HepG2 (cell line): ENCODE results near the gene SPDL1. TPM values are rescaled to one million over a fixed set of nuclear protein-coding genes. Genes with fewer than 3 reads are reported as not detected.

Experiments
- ATAC-seq: fragments of 200-7000 bp; cut with Tn5 transposase; 3 replicates; pipeline ENCODE4 v1.9.1; 2020; ENCODE audit warnings: mild to moderate bottlenecking, moderate library complexity
- BruUV-seq: library from RNA; stranded (reverse); fragments of 400-500 nt; replicated peaks from 2 replicates; lab custom pipeline; 2021; lab: Mats Ljungman, UMichigan
- CTCF ChIA-PET: fragments of 300-600 bp; formaldehyde crosslinking; extraction: SDS; loops from one replicate; lab custom pipeline; 2021; ENCODE audit warnings: low total read pairs, inconsistent platforms, low intra/inter-chr PET ratio; lab: Yijun Ruan, JAX
- POLR2A ChIA-PET: fragments of 350-600 bp; sonication (Branson Sonifier 250); formaldehyde crosslinking; loops from one replicate; lab custom pipeline; 2020; ENCODE audit warnings: antibody characterized with exemption, inconsistent platforms; lab: Yijun Ruan, JAX
- DNase-seq: peaks from one replicate; pipeline ENCODE4 v3.0.0-alpha.2; 2015; ENCODE audit warnings: low spot score
- FAIRE-seq: peaks from 3 replicates; lab custom pipeline; 2011; peaks lifted over from hg19 to GRCh38; lab: Jason Lieb, UNC
- H2AFZ ChIP-seq: one replicate; pipeline ENCODE4 v1.6.1; 2011; ENCODE audit warnings: low read length, inconsistent platforms
- H3K27ac ChIP-seq: fragments of 300-600 bp; 3 replicates; pipeline ENCODE4 v1.8.0; 2011; ENCODE audit warnings: mixed run types, mild to moderate bottlenecking, mixed read lengths, low read length, inconsistent platforms; ENCODE audit not compliant: insufficient read depth; ENCODE audit errors: extremely low read length
- H3K27me3 ChIP-seq, 2 experiments: fragments of 200-600 bp in 1 of 2; 2 replicates in 1 of 2; 3 replicates in 1 of 2; pipeline versions ENCODE4 v1.6.0 to v1.8.0; 2011; ENCODE audit warnings: low read length in 2 of 2, mild to moderate bottlenecking in 2 of 2, moderate library complexity in 2 of 2, inconsistent platforms in 1 of 2; ENCODE audit not compliant: insufficient read depth in 2 of 2, control insufficient read depth in 1 of 2
- H3K36me3 ChIP-seq, 2 experiments: fragments of 200-600 bp in 1 of 2; replicated peaks in 1 of 2; 2 replicates in 1 of 2; 3 replicates in 1 of 2; pipeline versions ENCODE4 v1.5.1 to v1.8.0; 2011; ENCODE audit warnings: low read length in 2 of 2, inconsistent platforms in 1 of 2; ENCODE audit not compliant: insufficient read depth in 2 of 2, control insufficient read depth in 1 of 2
- H3K4me1 ChIP-seq: 2 replicates; pipeline ENCODE4 v1.5.1; 2012; ENCODE audit warnings: low read length, inconsistent platforms; ENCODE audit not compliant: insufficient read depth
- H3K4me2 ChIP-seq: 2 replicates; pipeline ENCODE4 v1.6.0; 2011; ENCODE audit warnings: low read depth, low read length, inconsistent platforms
- H3K4me3 ChIP-seq, 3 experiments: fragments of 200-600 bp in 1 of 3; sonication (generic), shearing (Covaris generic) in 1 of 3; replicated peaks in 1 of 3; 2 replicates each; pipeline ENCODE4 v1.5.1; 2011 to 2016; ENCODE audit warnings: low read length in 3 of 3, inconsistent platforms in 2 of 3, low read depth in 2 of 3, mild to moderate bottlenecking in 2 of 3, control low read depth in 1 of 3, mixed read lengths in 1 of 3; ENCODE audit not compliant: insufficient read depth in 1 of 3
- H3K79me2 ChIP-seq: one replicate; pipeline ENCODE4 v1.6.1; 2011; ENCODE audit warnings: low read length, inconsistent platforms; ENCODE audit not compliant: insufficient read depth
- H3K9ac ChIP-seq: 2 replicates; pipeline ENCODE4 v1.6.0; 2011; ENCODE audit warnings: mild to moderate bottlenecking, low read depth, low read length, inconsistent platforms; ENCODE audit not compliant: insufficient read depth
- H3K9me3 ChIP-seq: 2 replicates; pipeline ENCODE4 v1.5.1; 2012; ENCODE audit warnings: mild to moderate bottlenecking, low read length
- H4K20me1 ChIP-seq: 2 replicates; pipeline ENCODE4 v1.6.0; 2011; ENCODE audit warnings: inconsistent platforms, mild to moderate bottlenecking, low read length, moderate library complexity; ENCODE audit not compliant: insufficient read depth
- CHCHD3 ChIP-seq: sonication (generic); formaldehyde crosslinking; IDR thresholded peaks from 2 replicates; pipeline ENCODE4 v1.8.0; 2022; ENCODE audit warnings: mild to moderate bottlenecking, missing genetic modification reagents, moderate library complexity
- KLF15 ChIP-seq: sonication (generic); formaldehyde crosslinking; IDR thresholded peaks from 2 replicates; pipeline ENCODE4 v1.8.1; 2023; ENCODE audit warnings: borderline replicate concordance, mild to moderate bottlenecking, inconsistent platforms, missing genetic modification reagents, mixed read lengths
- LCORL ChIP-seq, 2 experiments: fragments of 450-650 bp in 1 of 2; sonication (generic) in 1 of 2; formaldehyde crosslinking in 1 of 2; IDR thresholded peaks; 2 replicates each; pipeline versions ENCODE4 v1.5.0 to v1.6.1; 2017 to 2020; ENCODE audit warnings: antibody characterized with exemption in 1 of 2, missing genetic modification reagents in 1 of 2
- MEF2D ChIP-seq: sonication (generic); formaldehyde crosslinking; IDR thresholded peaks from 2 replicates; pipeline ENCODE4 v1.5.1; 2020; ENCODE audit warnings: mild to moderate bottlenecking, missing genetic modification reagents
- RBAK ChIP-seq: sonication (generic); formaldehyde crosslinking; IDR thresholded peaks from 2 replicates; pipeline ENCODE4 v1.5.1; 2020; ENCODE audit warnings: mild to moderate bottlenecking, missing genetic modification reagents
- REL ChIP-seq: sonication (generic); formaldehyde crosslinking; conservative IDR thresholded peaks from 2 replicates; pipeline ENCODE4 v1.8.0; 2022; ENCODE audit warnings: mild to moderate bottlenecking, missing genetic modification reagents, moderate library complexity
- SOX6 ChIP-seq, 2 experiments: fragments of 450-650 bp in 1 of 2; sonication (generic) in 1 of 2; formaldehyde crosslinking in 1 of 2; IDR thresholded peaks; 2 replicates each; pipeline versions ENCODE4 v1.4.0 to v1.6.1; 2017 to 2020; ENCODE audit warnings: antibody characterized with exemption in 1 of 2, mild to moderate bottlenecking in 1 of 2, missing genetic modification reagents in 1 of 2
- WGBS: methylation state at CpG from one replicate; pipeline ENCODE4 v1.1.6; 2017; ENCODE audit warnings: low lambda C conversion rate; 5-methylcytosine and 5-hydroxymethylcytosine counted together
- in situ Hi-C: cut with HindIII; loops from 2 replicates; pipeline ENCODE4 v1.10.0; 2017; ENCODE audit warnings: low pct_unique_long_range_greater_than_20kb; ENCODE audit not compliant: extremely low pct_ligation_motif_present
- intact Hi-C: fragments of 100-400 bp; cut with micrococcal nuclease; formaldehyde crosslinking; loops from one replicate; pipeline ENCODE4 v1.10.0; 2022; ENCODE audit not compliant: unreplicated experiment
- polyA plus RNA-seq, 8 experiments: library from polyadenylated mRNA; depleted of rRNA in 3 of 8; stranded (reverse) in 7 of 8; unstranded in 1 of 8; fragments of >200 nt; fragmentation: Illumina TruSeq in 4 of 8; extraction: Trizol in 4 of 8; gene quantifications; 2 replicates each; pipeline versions ENCODE4 v1.2.1 to v1.2.3, GENCODE V29; 2011 to 2016; ENCODE audit warnings: low read depth in 4 of 8, missing spikeins in 1 of 8, mixed read lengths in 1 of 8; ENCODE audit not compliant: insufficient read depth in 1 of 8
- total RNA-seq, 5 experiments: library from RNA; depleted of rRNA; stranded (reverse); fragments of >200 nt; fragmentation: Illumina TruSeq; extraction: Trizol; gene quantifications; 2 replicates each; pipeline ENCODE4 v1.2.3, GENCODE V29; 2016; ENCODE audit warnings: low read depth in 1 of 5

Gene SPDL1
- total and polyA plus RNA-seq, 2 of the 13 experiments (the other 11 are each of a cell fraction or from before 2014, with no cell fraction given) = 10.9 to 36.6 TPM

DNA sequence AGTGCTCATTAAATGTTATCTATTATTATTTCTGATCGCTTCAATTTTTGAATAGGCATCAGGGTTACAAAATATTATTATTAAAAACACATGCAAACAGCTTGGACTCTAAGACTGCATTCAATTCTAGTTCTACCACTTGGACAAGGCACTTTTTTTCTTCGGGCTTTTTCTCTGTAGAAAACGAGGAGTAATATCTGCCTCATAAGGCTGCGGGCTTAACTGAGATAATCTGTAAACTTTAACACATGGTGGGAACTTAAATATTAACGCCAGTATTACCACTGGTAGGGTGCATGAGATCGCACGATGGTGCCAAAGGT, 511 bp upstream of the SPDL1 start:
- ChIA-PET CTCF (interaction anchor here (2.9 kb wide), 1 partner anchor 595 kb away, joined by 10 read pairs; no protein-coding TSS in a partner anchor), POLR2A (interaction anchor here (0.7 to 0.9 kb wide), 3 partner anchors 11 to 20 kb away, joined by 3 to 5 read pairs (median 4); no protein-coding TSS in a partner anchor)
- ATAC-seq = peak; percentile 59
- in situ Hi-C loops = loop anchor here (25.0 kb wide), 2 partner anchors 596 to 896 kb away; no protein-coding TSS in a partner anchor
- Histone ChIP-seq H3K27ac (peak overlapping the region; percentile 40), H3K79me2 (peaks cover 18% of the 10 kb centered on the region), H3K9ac (peak overlapping the region; percentile 76), H3K27me3 (no peaks in the 10 kb centered on the region; a peak in 1 of 5 replicates), H3K36me3 (no peaks in the 10 kb centered on the region), H3K4me2 (peak overlapping the region; percentile 83), H2AFZ (peak overlapping the region; percentile 89), H3K9me3 (no peaks in the 10 kb centered on the region), H4K20me1 (no peaks in the 10 kb centered on the region), H3K4me1 (peaks cover 12% of the 10 kb centered on the region), H3K4me3 (peak overlapping the region; percentile 57 to 93 (median 90))
- no peak for FAIRE-seq
- 2% methylated on average over 7 of the region's 7 CpGs for WGBS
- TF ChIP-seq RBAK (CRISPR knock-in tag) (no peak), SOX6 (IDR thresholded peaks at IDR 0.05) (no peak), SOX6 (CRISPR knock-in tag; IDR thresholded peaks at IDR 0.05) (peak; percentile 7; the same call in 1 of the 2 replicates), LCORL (IDR thresholded peaks at IDR 0.05) (no peak), LCORL (CRISPR knock-in tag; IDR thresholded peaks at IDR 0.05) (0 out of 2 replicates have a peak, but pooled peaks have one; percentile 25), KLF15 (no peak)
- DNase-seq = peak; percentile 1
- TSS peak; percentile 86 for BruUV-seq
- intact Hi-C loops = loop anchor here (5.0 kb wide), 1 partner anchor 316 kb away; no protein-coding TSS in a partner anchor

DNA sequence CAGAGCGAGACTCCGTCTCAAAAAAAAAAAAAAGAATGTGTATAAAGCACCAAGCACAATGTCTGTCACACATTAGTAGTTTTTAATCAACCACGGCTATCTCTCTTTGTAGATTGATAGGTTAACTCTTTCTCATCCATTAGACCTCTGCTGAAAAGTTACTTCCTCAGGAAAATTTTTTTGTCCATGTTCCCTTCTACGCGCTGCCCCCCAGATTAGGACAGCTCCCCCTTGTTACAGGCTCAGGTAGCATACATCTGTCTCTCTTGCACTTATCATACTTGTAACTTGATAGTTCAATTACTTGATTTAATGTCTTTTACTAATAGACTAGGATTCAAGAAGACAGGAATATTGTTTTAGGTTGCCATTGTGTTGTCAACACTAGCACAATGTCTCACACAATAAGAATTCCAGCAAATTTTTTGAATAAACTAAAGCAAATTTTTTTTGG, 1.5 kb downstream of the SPDL1 start:
- Histone ChIP-seq H4K20me1 (no peaks in the 10 kb centered on the region), H3K4me3 (peak overlapping the region in 1 of 3 experiments; percentile 90; a peak in 2 of 6 replicates), H3K79me2 (peaks cover 18% of the 10 kb centered on the region), H3K27ac (no peak overlapping the region), H3K9ac (peak overlapping the region; percentile 89; the same call in 1 of the 2 replicates), H3K4me2 (peak overlapping the region; percentile 79), H3K9me3 (no peaks in the 10 kb centered on the region), H3K27me3 (no peaks in the 10 kb centered on the region; a peak in 1 of 5 replicates), H2AFZ (no peak overlapping the region), H3K4me1 (peaks cover 12% of the 10 kb centered on the region), H3K36me3 (peaks cover 0 to 8% of the 10 kb centered on the region in 2 experiments; a peak in 1 of 5 replicates)
- DNase-seq (no peak), ATAC-seq (no peak), FAIRE-seq (no peak)
- ChIA-PET CTCF (no interaction called here), POLR2A (no interaction called here)
- BruUV-seq = no TSS peak
- 90% methylated on average over 5 of the region's 5 CpGs for WGBS
- TF ChIP-seq CHCHD3 (CRISPR knock-in tag) (no peak), MEF2D (no peak), REL (CRISPR knock-in tag) (no peak)
- intact Hi-C loops (loop anchor here (5.0 kb wide), 1 partner anchor 318 kb away; no protein-coding TSS in a partner anchor), in situ Hi-C loops (loop anchor here (25.0 kb wide), 2 partner anchors 598 to 898 kb away; no protein-coding TSS in a partner anchor)
